NCI-H82 treated with DMSO at 0.1 percent for 48 hours (cell line): Measurements from ENCODE around the gene CRACR2A.

Experiments
- DNase-seq: peaks from one replicate; lab custom pipeline; 2025; ENCODE audit not compliant: unreplicated experiment; lab: John Stamatoyannopoulos, UW

The CRACR2A gene

GRCh38 chr12:3656946-3657622, 95.8 kb downstream of the CRACR2A start:
- DNase-seq: no peak

GRCh38 chr12:3655328-3655900, 97.5 kb downstream of the CRACR2A start:
- no peak for DNase-seq

GRCh38 chr12:3651585-3652424, 101.1 kb downstream of the CRACR2A start:
- no peak for DNase-seq

GRCh38 chr12:3647504-3647903, 105.4 kb downstream of the CRACR2A start:
- no peak for DNase-seq

GRCh38 chr12:3646561-3647241, 106.2 kb downstream of the CRACR2A start:
- DNase-seq: no peak

- DNase-seq: no peak
These were observed 107.8 kb downstream of the CRACR2A start for GRCh38 chr12:3645091-3645490.

GRCh38 chr12:3644104-3644503, 108.8 kb downstream of the CRACR2A start:
- no peak for DNase-seq

- DNase-seq: no peak
These were observed 111.4 kb downstream of the CRACR2A start for GRCh38 chr12:3641428-3642018.

- peak; percentile 25 for DNase-seq
These were observed 116.6 kb downstream of the CRACR2A start for GRCh38 chr12:3636328-3636727.

GRCh38 chr12:3634348-3634747, 118.6 kb downstream of the CRACR2A start:
- DNase-seq: no peak

GRCh38 chr12:3633396-3633795, 119.5 kb downstream of the CRACR2A start:
- no peak for DNase-seq

- DNase-seq: peak; percentile 94
These were observed 120.2 kb downstream of the CRACR2A start for GRCh38 chr12:3632754-3633153.

- no peak for DNase-seq
These were observed 120.7 kb downstream of the CRACR2A start for GRCh38 chr12:3632256-3632655.

- DNase-seq: no peak
These were observed 121.2 kb downstream of the CRACR2A start for GRCh38 chr12:3631759-3632158.

GRCh38 chr12:3631272-3631637, 121.7 kb downstream of the CRACR2A start:
- DNase-seq: no peak

- DNase-seq: no peak
These were observed 122.2 kb downstream of the CRACR2A start for GRCh38 chr12:3630621-3631271.

- no peak for DNase-seq
These were observed 122.8 kb downstream of the CRACR2A start for GRCh38 chr12:3630111-3630510.

- no peak for DNase-seq
These were observed 123.7 kb downstream of the CRACR2A start for GRCh38 chr12:3629057-3629830.

- no peak for DNase-seq
These were observed 124.3 kb downstream of the CRACR2A start for GRCh38 chr12:3628629-3629028.

- DNase-seq: no peak
These were observed 125.6 kb downstream of the CRACR2A start for GRCh38 chr12:3627336-3627735.
